Keratinocyte (primary cell): ENCODE data around the gene CGB5. TPM values are rescaled to one million over a fixed set of nuclear protein-coding genes. Genes with fewer than 3 reads are reported as not detected.

Experiments used
- DNase-seq: peaks from one replicate; pipeline ENCODE4 v3.0.0-alpha.2; 2011; ENCODE audit warnings: low read depth, missing footprints, low spot score
- FAIRE-seq: peaks from 2 replicates; lab custom pipeline; 2011; peaks lifted over from hg19 to GRCh38; lab: Jason Lieb, UNC
- H2AFZ ChIP-seq: 2 replicates; pipeline ENCODE4 v1.6.0; 2012; ENCODE audit warnings: low read length, control low read depth, inconsistent platforms; ENCODE audit not compliant: control insufficient read depth
- H3K27ac ChIP-seq: 2 replicates; pipeline ENCODE4 v1.5.1; 2011; ENCODE audit warnings: low read length; ENCODE audit not compliant: control insufficient read depth, insufficient read depth
- H3K27me3 ChIP-seq: 3 replicates; pipeline ENCODE4 v1.6.0; 2011; ENCODE audit warnings: low read length; ENCODE audit not compliant: control insufficient read depth, insufficient read depth; ENCODE audit errors: extremely low read depth
- H3K36me3 ChIP-seq, 2 experiments: 2 replicates in 1 of 2; 3 replicates in 1 of 2; pipeline ENCODE4 v1.5.1; 2011; ENCODE audit warnings: low read length in 2 of 2, mild to moderate bottlenecking in 1 of 2; ENCODE audit not compliant: control insufficient read depth in 2 of 2, insufficient read depth in 2 of 2; ENCODE audit errors: extremely low read depth in 1 of 2
- H3K4me1 ChIP-seq: 3 replicates; pipeline ENCODE4 v1.5.1; 2011; ENCODE audit warnings: low read length; ENCODE audit not compliant: control insufficient read depth, insufficient read depth; ENCODE audit errors: extremely low read depth
- H3K4me2 ChIP-seq: 3 replicates; pipeline ENCODE4 v1.6.0; 2011; ENCODE audit warnings: low read depth, low read length; ENCODE audit not compliant: control insufficient read depth, insufficient read depth; ENCODE audit errors: extremely low read depth
- H3K4me3 ChIP-seq, 3 experiments: fragments of 200-600 bp in 1 of 3; sonication (generic) in 1 of 3; 2 replicates in 2 of 3; 3 replicates in 1 of 3; pipeline ENCODE4 v1.5.1; 2011 to 2016; ENCODE audit warnings: low read length in 3 of 3, mild to moderate bottlenecking in 3 of 3, control low read depth in 2 of 3, inconsistent platforms in 1 of 3, low read depth in 1 of 3, mixed read lengths in 1 of 3, mixed run types in 1 of 3, moderate library complexity in 1 of 3; ENCODE audit not compliant: control insufficient read depth in 2 of 3, insufficient read depth in 2 of 3; ENCODE audit errors: extremely low read depth in 1 of 3
- H3K79me2 ChIP-seq: 2 replicates; pipeline ENCODE4 v1.6.0; 2012; ENCODE audit warnings: low read length; ENCODE audit not compliant: control insufficient read depth, insufficient read depth
- H3K9ac ChIP-seq: 3 replicates; pipeline ENCODE4 v1.6.0; 2011; ENCODE audit warnings: low read length; ENCODE audit not compliant: control insufficient read depth, insufficient read depth; ENCODE audit errors: extremely low read depth
- H3K9me1 ChIP-seq: 3 replicates; pipeline ENCODE4 v1.6.0; 2011; ENCODE audit warnings: low read length; ENCODE audit not compliant: control insufficient read depth, insufficient read depth; ENCODE audit errors: extremely low read depth
- H3K9me3 ChIP-seq: 2 replicates; pipeline ENCODE4 v1.5.1; 2012; ENCODE audit warnings: low read depth, low read length; ENCODE audit not compliant: control insufficient read depth
- H4K20me1 ChIP-seq: 3 replicates; pipeline ENCODE4 v1.6.0; 2011; ENCODE audit warnings: low read length; ENCODE audit not compliant: control insufficient read depth, insufficient read depth; ENCODE audit errors: extremely low read depth
- EZH2 ChIP-seq: IDR thresholded peaks from one replicate; pipeline ENCODE4 v1.6.1; 2012; ENCODE audit warnings: inconsistent platforms, mild to moderate bottlenecking, low read length, moderate library complexity
- dilution Hi-C: fragments of 300-500 bp; cut with MboI; formaldehyde crosslinking; loops from one replicate; pipeline ENCODE4 v1.7.0; 2020; ENCODE audit warnings: low sequenced_read_pairs; ENCODE audit not compliant: extremely low pct_ligation_motif_present
- polyA plus RNA-seq, 5 experiments: library from polyadenylated mRNA; depleted of rRNA in 3 of 5; stranded (reverse) in 3 of 5; stranded (forward) in 1 of 5; unstranded in 1 of 5; fragments of >200 nt; gene quantifications; 1 replicate in 1 of 5; 2 replicates in 3 of 5; 3 replicates in 1 of 5; pipeline versions ENCODE4 v1.2.1 to v1.2.3, GENCODE V29; 2011 to 2012; ENCODE audit warnings: missing spikeins in 2 of 5, low read depth in 1 of 5, low replicate concordance in 1 of 5
- TF ChIP-seq, protein P1 (sequence below), 3 experiments: IDR thresholded peaks in 1 of 3; conservative IDR thresholded peaks in 1 of 3; optimal IDR thresholded peaks in 1 of 3; 2 replicates in 2 of 3; 3 replicates in 1 of 3; pipeline versions ENCODE3 to v1.5.1; 2011; ENCODE audit warnings: low read length in 3 of 3, mild to moderate bottlenecking in 3 of 3, moderate library complexity in 2 of 3, control low read depth in 1 of 3, inconsistent platforms in 1 of 3; ENCODE audit not compliant: insufficient read depth in 2 of 3; ENCODE audit errors: extremely low read depth in 1 of 3

CGB5 gene
- polyA plus RNA-seq, 1 donor (not counting 4 experiments of a cell fraction or from before 2014, with no cell fraction given): 0.21 TPM

DNA sequence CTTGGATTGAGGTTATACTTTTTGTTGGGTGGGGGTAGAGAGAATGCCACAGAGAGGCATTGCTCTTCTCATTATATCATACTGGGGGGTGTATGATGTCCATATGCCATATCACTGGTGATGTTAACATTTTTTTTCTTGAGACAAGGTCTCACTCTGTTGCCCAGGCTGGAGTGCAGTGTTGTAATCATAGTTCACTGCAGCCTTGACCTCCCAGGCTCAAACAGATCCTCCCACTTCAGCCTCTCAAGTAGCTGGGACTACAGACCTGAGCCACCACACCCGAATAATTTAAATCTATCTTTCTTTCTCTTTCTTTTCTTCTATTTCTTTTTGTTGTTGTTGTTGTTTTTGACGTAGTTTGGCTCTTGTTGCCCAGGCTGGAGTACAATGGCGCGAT is 36.7 kb downstream of the CGB5 start:
- H4K20me1 ChIP-seq: no peaks in the 10 kb centered on the region
- no peaks in the 10 kb centered on the region for H3K9me3 ChIP-seq
- no peaks in the 10 kb centered on the region for H3K9me1 ChIP-seq
- H3K79me2 ChIP-seq: peaks cover 2% of the 10 kb centered on the region
- H2AFZ ChIP-seq: no peak overlapping the region
- H3K4me3 ChIP-seq: no peak overlapping the region
- DNase-seq (no peak), FAIRE-seq (no peak)
- no peaks in the 10 kb centered on the region for H3K27me3 ChIP-seq
- no peak overlapping the region for H3K27ac ChIP-seq
- H3K4me2 ChIP-seq: no peak overlapping the region
- H3K9ac ChIP-seq: no peak overlapping the region
- dilution Hi-C loops: no loop called here
- no peaks in the 10 kb centered on the region for H3K36me3 ChIP-seq
- peaks cover 4% of the 10 kb centered on the region for H3K4me1 ChIP-seq
- TF ChIP-seq, protein P1, sequence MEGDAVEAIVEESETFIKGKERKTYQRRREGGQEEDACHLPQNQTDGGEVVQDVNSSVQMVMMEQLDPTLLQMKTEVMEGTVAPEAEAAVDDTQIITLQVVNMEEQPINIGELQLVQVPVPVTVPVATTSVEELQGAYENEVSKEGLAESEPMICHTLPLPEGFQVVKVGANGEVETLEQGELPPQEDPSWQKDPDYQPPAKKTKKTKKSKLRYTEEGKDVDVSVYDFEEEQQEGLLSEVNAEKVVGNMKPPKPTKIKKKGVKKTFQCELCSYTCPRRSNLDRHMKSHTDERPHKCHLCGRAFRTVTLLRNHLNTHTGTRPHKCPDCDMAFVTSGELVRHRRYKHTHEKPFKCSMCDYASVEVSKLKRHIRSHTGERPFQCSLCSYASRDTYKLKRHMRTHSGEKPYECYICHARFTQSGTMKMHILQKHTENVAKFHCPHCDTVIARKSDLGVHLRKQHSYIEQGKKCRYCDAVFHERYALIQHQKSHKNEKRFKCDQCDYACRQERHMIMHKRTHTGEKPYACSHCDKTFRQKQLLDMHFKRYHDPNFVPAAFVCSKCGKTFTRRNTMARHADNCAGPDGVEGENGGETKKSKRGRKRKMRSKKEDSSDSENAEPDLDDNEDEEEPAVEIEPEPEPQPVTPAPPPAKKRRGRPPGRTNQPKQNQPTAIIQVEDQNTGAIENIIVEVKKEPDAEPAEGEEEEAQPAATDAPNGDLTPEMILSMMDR (optimal IDR thresholded peaks at IDR 0.05 in 1 of 3, IDR thresholded peaks at IDR 0.05 in 1 of 3, conservative IDR thresholded peaks at IDR 0.05 in 1 of 3; ENCODE audit: extremely low read depth in 1 of 3, insufficient read depth in 2 of 3, low read length in 3 of 3): no peak
- TF ChIP-seq EZH2: no peak

DNA sequence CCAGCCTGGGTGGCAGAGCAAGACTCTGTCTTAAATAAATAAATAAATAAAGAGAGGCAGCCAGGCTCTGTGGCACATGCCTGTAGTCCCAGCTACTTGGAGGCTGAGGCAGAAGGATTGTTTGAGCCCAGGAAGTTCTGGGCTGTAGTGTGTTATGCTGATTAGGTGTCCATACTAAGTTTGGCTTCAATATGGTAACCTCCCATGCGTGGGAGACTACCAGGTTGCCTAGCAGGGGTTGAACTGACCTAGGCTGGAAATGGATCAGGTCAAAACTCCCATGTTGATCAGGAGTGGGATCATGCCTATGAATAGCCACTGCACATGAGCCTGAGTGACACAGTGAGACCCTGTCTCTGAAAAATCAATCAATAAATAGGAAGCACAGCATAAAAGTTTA is 37.6 kb downstream of the CGB5 start:
- no peak overlapping the region for H3K27ac ChIP-seq
- H3K4me3 ChIP-seq: no peak overlapping the region
- H3K9me3 ChIP-seq: no peaks in the 10 kb centered on the region
- TF ChIP-seq, protein P1 (optimal IDR thresholded peaks at IDR 0.05 in 1 of 3, IDR thresholded peaks at IDR 0.05 in 1 of 3, conservative IDR thresholded peaks at IDR 0.05 in 1 of 3; ENCODE audit: extremely low read depth in 1 of 3, insufficient read depth in 2 of 3, low read length in 3 of 3): no peak
- no peak for TF ChIP-seq EZH2
- H3K9ac ChIP-seq: no peak overlapping the region
- no peaks in the 10 kb centered on the region for H3K36me3 ChIP-seq
- H3K4me2 ChIP-seq: no peak overlapping the region
- H3K79me2 ChIP-seq: peaks cover 10% of the 10 kb centered on the region
- H3K9me1 ChIP-seq: no peaks in the 10 kb centered on the region
- peaks cover 4% of the 10 kb centered on the region for H3K4me1 ChIP-seq
- H2AFZ ChIP-seq: no peak overlapping the region
- no peaks in the 10 kb centered on the region for H3K27me3 ChIP-seq
- FAIRE-seq (no peak), DNase-seq (no peak)
- dilution Hi-C loops: no loop called here
- H4K20me1 ChIP-seq: no peaks in the 10 kb centered on the region
